Prostate gland (tissue), 2 donors: Measurements from ENCODE around the gene CAPRIN1.

ENCODE experiments used
- CTCF ChIP-seq, 4 experiments: fragments of 200-600 bp in 2 of 4; fragments of 450-650 bp in 2 of 4; sonication (generic) in 2 of 4; IDR thresholded peaks; 1 replicate in 3 of 4; 2 replicates in 1 of 4; pipeline ENCODE4 v1.5.1; 2016 to 2019; ENCODE audit warnings: antibody characterized with exemption in 4 of 4, mild to moderate bottlenecking in 2 of 4, moderate library complexity in 2 of 4
- POLR2A ChIP-seq: fragments of 450-650 bp; IDR thresholded peaks from one replicate; pipeline ENCODE4 v1.6.1; 2016; ENCODE audit warnings: antibody characterized with exemption, mild to moderate bottlenecking

- TF ChIP-seq CTCF (IDR thresholded peaks at IDR 0.05) (peak in 1 of 4 experiments; percentile 26), POLR2A (peak; percentile 57)
Observed at GRCh38 chr11:34051349-34052035, at the start of gene CAPRIN1.
